HepG2 (cell line): ENCODE data around the gene C2. TPM values are rescaled to one million over a fixed set of nuclear protein-coding genes. Genes with fewer than 3 reads are reported as not detected.

ENCODE experiments used
- ARHGAP35 ChIP-seq: sonication (generic); formaldehyde crosslinking; IDR thresholded peaks from 2 replicates; pipeline ENCODE4 v1.9.0; 2022; ENCODE audit warnings: mild to moderate bottlenecking, inconsistent platforms, moderate library complexity, missing genetic modification reagents, borderline replicate concordance
- ASH2L ChIP-seq: fragments of 300-600, 200-600 bp; sonication (generic); IDR thresholded peaks from 2 replicates; pipeline ENCODE4 v1.7.0; 2017; ENCODE audit warnings: low read depth, mild to moderate bottlenecking, moderate library complexity, mixed read lengths, low read length; ENCODE audit not compliant: insufficient read length
- CHCHD3 ChIP-seq: sonication (generic); formaldehyde crosslinking; IDR thresholded peaks from 2 replicates; pipeline ENCODE4 v1.8.0; 2022; ENCODE audit warnings: mild to moderate bottlenecking, missing genetic modification reagents, moderate library complexity
- EHMT2 ChIP-seq: fragments of 200-600 bp; sonication (generic); IDR thresholded peaks from 2 replicates; pipeline ENCODE4 v1.7.0; 2017; ENCODE audit warnings: antibody characterized with exemption, low read depth, low read length, borderline replicate concordance
- FOXA3 ChIP-seq: IDR thresholded peaks from 2 replicates; pipeline ENCODE4 v1.6.1; 2016; ENCODE audit warnings: missing genetic modification reagents, missing compliant biosample characterization
- FOXP1 ChIP-seq, 2 experiments: fragments of 450-650 bp in 1 of 2; IDR thresholded peaks; 2 replicates each; pipeline ENCODE4 v1.6.1; 2017 to 2018; ENCODE audit warnings: antibody characterized with exemption in 1 of 2
- HDAC2 ChIP-seq: sonication (generic); formaldehyde crosslinking; IDR thresholded peaks from 2 replicates; pipeline ENCODE4 v1.4.0; 2020; ENCODE audit warnings: missing genetic modification reagents
- HMGXB3 ChIP-seq: sonication (generic); formaldehyde crosslinking; IDR thresholded peaks from 2 replicates; pipeline ENCODE4 v1.4.0; 2020; ENCODE audit warnings: missing genetic modification reagents, borderline replicate concordance
- MATR3 ChIP-seq: sonication (generic); formaldehyde crosslinking; IDR thresholded peaks from 2 replicates; pipeline ENCODE4 v1.4.0; 2020; ENCODE audit warnings: missing genetic modification reagents
- MXD4 ChIP-seq: IDR thresholded peaks from 2 replicates; pipeline ENCODE4 v1.6.1; 2016; ENCODE audit warnings: mild to moderate bottlenecking, missing biosample characterization, missing genetic modification reagents
- MYNN ChIP-seq: sonication (generic); formaldehyde crosslinking; IDR thresholded peaks from 2 replicates; pipeline ENCODE4 v1.4.0; 2020; ENCODE audit warnings: mild to moderate bottlenecking, low read depth, missing genetic modification reagents
- RCOR2 ChIP-seq: IDR thresholded peaks from 2 replicates; pipeline ENCODE4 v1.6.1; 2016; ENCODE audit warnings: missing biosample characterization, missing genetic modification reagents
- RXRA ChIP-seq: sonication (generic); formaldehyde crosslinking; IDR thresholded peaks from 2 replicates; pipeline ENCODE4 v1.5.1; 2020; ENCODE audit warnings: missing genetic modification reagents
- SALL1 ChIP-seq: sonication (generic); formaldehyde crosslinking; IDR thresholded peaks from 2 replicates; pipeline ENCODE4 v1.8.0; 2022; ENCODE audit warnings: mild to moderate bottlenecking, missing genetic modification reagents
- XRCC5 ChIP-seq: fragments of 200-400 bp; formaldehyde crosslinking; optimal IDR thresholded peaks from 2 replicates; pipeline ENCODE3; 2017; ENCODE audit warnings: mild to moderate bottlenecking, low read length
- ZFP41 ChIP-seq: sonication (generic); formaldehyde crosslinking; IDR thresholded peaks from 2 replicates; pipeline ENCODE4 v1.4.0; 2020; ENCODE audit warnings: mild to moderate bottlenecking, missing genetic modification reagents, borderline replicate concordance
- ZMYM2 ChIP-seq: sonication (generic); formaldehyde crosslinking; IDR thresholded peaks from 2 replicates; pipeline ENCODE4 v1.8.0; 2022; ENCODE audit warnings: mild to moderate bottlenecking, missing genetic modification reagents
- ZNF335 ChIP-seq: sonication (generic); formaldehyde crosslinking; IDR thresholded peaks from 2 replicates; pipeline ENCODE4 v1.4.0; 2020; ENCODE audit warnings: missing genetic modification reagents
- ZNF441 ChIP-seq: sonication (generic); formaldehyde crosslinking; IDR thresholded peaks from 2 replicates; pipeline ENCODE4 v1.7.0; 2021; ENCODE audit warnings: missing genetic modification reagents, borderline replicate concordance
- ZNF547 ChIP-seq: sonication (generic); formaldehyde crosslinking; IDR thresholded peaks from 2 replicates; pipeline ENCODE4 v1.5.1; 2020; ENCODE audit warnings: mild to moderate bottlenecking, missing genetic modification reagents
- ZNF569 ChIP-seq: sonication (generic); formaldehyde crosslinking; IDR thresholded peaks from 2 replicates; pipeline ENCODE4 v1.5.0; 2020; ENCODE audit warnings: mild to moderate bottlenecking, missing genetic modification reagents, moderate library complexity, borderline replicate concordance
- ZNF75D ChIP-seq: sonication (generic); formaldehyde crosslinking; IDR thresholded peaks from 2 replicates; pipeline ENCODE4 v1.8.1; 2023; ENCODE audit warnings: missing genetic modification reagents, mild to moderate bottlenecking, borderline replicate concordance
- ZSCAN20 ChIP-seq: sonication (generic); formaldehyde crosslinking; IDR thresholded peaks from 2 replicates; pipeline ENCODE4 v1.4.0; 2020; ENCODE audit warnings: missing genetic modification reagents, mild to moderate bottlenecking, borderline replicate concordance
- polyA plus RNA-seq, 8 experiments: library from polyadenylated mRNA; depleted of rRNA in 3 of 8; stranded (reverse) in 7 of 8; unstranded in 1 of 8; fragments of >200 nt; fragmentation: Illumina TruSeq in 4 of 8; extraction: Trizol in 4 of 8; gene quantifications; 2 replicates each; pipeline versions ENCODE4 v1.2.1 to v1.2.3, GENCODE V29; 2011 to 2016; ENCODE audit warnings: low read depth in 4 of 8, missing spikeins in 1 of 8, mixed read lengths in 1 of 8; ENCODE audit not compliant: insufficient read depth in 1 of 8
- total RNA-seq, 5 experiments: library from RNA; depleted of rRNA; stranded (reverse); fragments of >200 nt; fragmentation: Illumina TruSeq; extraction: Trizol; gene quantifications; 2 replicates each; pipeline ENCODE4 v1.2.3, GENCODE V29; 2016; ENCODE audit warnings: low read depth in 1 of 5
- TF ChIP-seq, protein P1 (sequence below): sonication (generic); formaldehyde crosslinking; IDR thresholded peaks from 2 replicates; pipeline ENCODE4 v1.8.1; 2022; ENCODE audit warnings: mild to moderate bottlenecking, missing genetic modification reagents

Gene C2
- total and polyA plus RNA-seq, 2 of the 13 experiments (the other 11 are each of a cell fraction or from before 2014, with no cell fraction given): 165 to 307 TPM

- TF ChIP-seq XRCC5: peak; percentile 94
- peak; percentile 54; the same call in 1 of the 2 replicates for TF ChIP-seq ZSCAN20
- peak; percentile 45; the same call in 1 of the 2 replicates for TF ChIP-seq ZNF569 (CRISPR knock-in tag)
- TF ChIP-seq ASH2L: peak; percentile 95
- peak; percentile 71; the same call in 1 of the 2 replicates for TF ChIP-seq EHMT2
- TF ChIP-seq MXD4: peak; percentile 41; the same call in 1 of the 2 replicates
- TF ChIP-seq FOXP1 (IDR thresholded peaks at IDR 0.05): peak; percentile 54; the same call in 1 of the 2 replicates
- peak; percentile 81 for TF ChIP-seq FOXP1 (CRISPR knock-in tag; IDR thresholded peaks at IDR 0.05)
- TF ChIP-seq RXRA (CRISPR knock-in tag): peak; percentile 100
- TF ChIP-seq HDAC2 (CRISPR knock-in tag): peak; percentile 94
- TF ChIP-seq RCOR2 (CRISPR knock-in tag): peak; percentile 93
- TF ChIP-seq, protein P1, sequence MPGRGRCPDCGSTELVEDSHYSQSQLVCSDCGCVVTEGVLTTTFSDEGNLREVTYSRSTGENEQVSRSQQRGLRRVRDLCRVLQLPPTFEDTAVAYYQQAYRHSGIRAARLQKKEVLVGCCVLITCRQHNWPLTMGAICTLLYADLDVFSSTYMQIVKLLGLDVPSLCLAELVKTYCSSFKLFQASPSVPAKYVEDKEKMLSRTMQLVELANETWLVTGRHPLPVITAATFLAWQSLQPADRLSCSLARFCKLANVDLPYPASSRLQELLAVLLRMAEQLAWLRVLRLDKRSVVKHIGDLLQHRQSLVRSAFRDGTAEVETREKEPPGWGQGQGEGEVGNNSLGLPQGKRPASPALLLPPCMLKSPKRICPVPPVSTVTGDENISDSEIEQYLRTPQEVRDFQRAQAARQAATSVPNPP (CRISPR knock-in tag): no peak; the same call in 1 of the 2 replicates
- peak; percentile 91 for TF ChIP-seq ZNF335
- peak; percentile 100 for TF ChIP-seq SALL1 (CRISPR knock-in tag)
- TF ChIP-seq HMGXB3 (CRISPR knock-in tag): peak; percentile 61; the same call in 1 of the 2 replicates
- TF ChIP-seq CHCHD3 (CRISPR knock-in tag): peak; percentile 5; the same call in 1 of the 2 replicates
- no peak for TF ChIP-seq MYNN (CRISPR knock-in tag)
- no peak for TF ChIP-seq MATR3 (CRISPR knock-in tag)
- TF ChIP-seq FOXA3: peak; percentile 96
- no peak; the same call in 1 of the 2 replicates for TF ChIP-seq ARHGAP35 (CRISPR knock-in tag)
- peak; percentile 28; the same call in 1 of the 2 replicates for TF ChIP-seq ZNF547
- TF ChIP-seq ZMYM2 (CRISPR knock-in tag): no peak
- 0 out of 2 replicates have a peak, but pooled peaks have one; percentile 35 for TF ChIP-seq ZNF441 (CRISPR knock-in tag)
- TF ChIP-seq ZFP41 (CRISPR knock-in tag): no peak; the same call in 1 of the 2 replicates
- TF ChIP-seq ZNF75D (CRISPR knock-in tag): no peak
Measured at GRCh38 chr6:31945507-31946369, 18.2 kb downstream of the C2 start, which contains the start of gene CFB (continued).
